Measurements from ENCODE around the gene BTBD8.

BTBD8 gene

DNA sequence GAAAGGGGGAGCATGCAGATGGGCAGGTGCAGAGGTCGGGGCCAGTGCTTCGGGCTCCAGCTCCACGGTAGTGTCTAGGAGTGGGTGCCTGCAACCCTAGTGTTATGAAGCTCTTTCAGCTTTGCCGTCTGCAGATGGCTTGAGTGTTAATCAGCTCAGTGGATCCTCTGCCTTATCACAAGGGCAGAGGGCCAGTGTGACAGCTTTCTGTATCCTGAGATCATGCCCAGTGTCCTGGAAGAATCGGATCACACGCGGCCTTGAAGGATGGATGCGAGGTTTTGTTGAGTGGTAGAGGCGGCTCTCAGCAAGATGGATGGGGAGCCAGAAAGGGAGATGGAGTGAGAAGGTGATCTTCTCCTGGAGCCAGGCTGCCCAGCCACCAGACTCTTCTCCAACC is 112.1 kb downstream of the BTBD8 start:
- no peak for DNase-seq (ENCODE audit: low spot score)

DNA sequence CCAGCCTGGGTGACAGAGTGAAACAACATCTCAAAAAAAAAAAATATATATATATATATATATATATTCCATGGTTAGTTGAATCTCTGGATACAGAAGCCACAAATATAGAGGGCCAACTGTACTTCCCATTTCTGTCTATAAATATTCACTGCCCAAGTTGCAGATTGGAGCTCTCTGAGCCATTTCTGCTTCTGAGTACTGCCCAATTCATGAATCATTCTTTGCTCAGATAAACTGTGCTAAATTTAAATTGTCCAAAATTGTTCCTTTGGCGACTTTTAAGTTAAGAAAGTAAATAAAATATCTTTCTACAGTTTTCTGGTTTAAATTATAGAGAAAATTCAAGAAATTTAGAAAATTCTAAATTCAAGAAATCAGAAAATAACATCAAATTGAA is 114.4 kb downstream of the BTBD8 start:
- DNase-seq (ENCODE audit: low spot score) = no peak

DNA sequence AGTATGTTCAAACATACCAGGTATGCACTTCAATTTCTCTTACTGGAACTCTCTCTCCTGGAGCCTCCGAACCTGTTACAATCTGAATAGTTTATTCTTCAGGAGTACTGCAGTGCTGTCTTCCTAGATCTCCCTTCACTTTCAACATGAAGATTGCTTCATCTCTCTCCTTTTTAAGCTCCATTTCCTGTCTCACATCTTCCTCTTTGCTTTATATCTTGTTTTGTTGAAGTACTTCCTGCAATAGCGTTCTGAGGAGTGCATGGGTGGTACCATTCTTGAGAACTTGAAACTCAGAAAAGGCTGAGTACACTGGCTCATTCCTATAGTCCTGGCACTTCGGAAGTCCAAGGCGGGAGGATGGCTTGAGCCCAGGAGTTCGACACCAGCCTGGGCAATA is 121.8 kb downstream of the BTBD8 start:
- DNase-seq (ENCODE audit: low spot score) = no peak

DNA sequence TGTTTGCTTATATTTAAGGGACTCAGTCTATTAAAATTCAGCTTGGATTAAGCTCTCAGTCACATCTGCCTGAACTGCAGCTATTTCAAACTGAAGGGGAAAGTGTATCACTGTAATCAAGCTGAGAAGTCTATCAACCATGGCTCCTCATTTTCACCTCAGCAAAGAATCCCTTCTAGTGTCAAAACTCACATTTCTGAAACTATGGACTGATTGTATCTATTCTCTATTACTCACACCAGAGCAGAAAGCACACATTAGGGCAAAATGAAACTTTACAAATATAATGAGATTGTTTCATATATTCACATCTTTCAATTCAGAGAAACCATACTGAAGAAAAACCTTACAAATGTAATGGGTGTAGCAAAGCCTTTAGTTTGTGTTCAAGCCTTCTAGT is 123.0 kb downstream of the BTBD8 start:
- DNase-seq (ENCODE audit: low spot score) = no peak

DNA sequence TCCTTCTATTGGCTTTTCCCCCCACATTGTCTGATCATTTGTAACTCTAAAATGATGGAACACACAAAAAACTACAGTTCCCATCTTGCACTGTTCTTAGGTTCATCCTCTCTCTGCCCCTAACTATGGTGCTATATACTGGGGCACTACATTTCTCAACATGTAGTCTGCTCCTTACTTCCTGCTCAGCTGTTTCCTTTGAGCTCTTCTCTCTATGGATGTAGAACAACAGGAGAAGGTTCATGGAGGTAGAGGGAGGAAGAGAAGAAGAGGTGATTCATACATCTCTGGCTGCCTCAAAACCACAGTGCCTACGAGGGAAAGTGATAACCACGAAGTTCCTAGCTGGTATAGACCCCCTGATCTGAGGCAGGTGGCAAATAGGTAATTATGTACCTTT is 130.6 kb downstream of the BTBD8 start:
- no peak for DNase-seq (ENCODE audit: low spot score)

DNA sequence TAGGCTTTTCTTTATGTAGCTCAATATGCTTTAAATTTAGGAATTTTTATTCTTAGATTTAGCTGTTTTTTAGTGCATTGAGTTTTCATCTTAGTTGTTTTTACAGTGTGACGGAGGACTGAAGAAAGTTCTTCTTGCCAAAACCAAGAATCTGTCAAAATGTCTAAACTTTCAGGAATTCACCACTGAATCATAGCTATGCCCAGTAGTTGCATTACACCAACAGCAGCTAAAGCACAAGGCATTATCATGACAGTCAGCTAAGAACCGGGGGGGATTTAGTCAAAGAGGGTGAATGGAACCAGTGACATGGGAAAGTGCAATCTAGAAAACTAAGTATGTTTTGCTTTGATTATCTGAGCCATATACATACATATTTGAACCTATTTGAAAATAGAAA is 131.0 kb downstream of the BTBD8 start:
- DNase-seq (ENCODE audit: low spot score) = peak; percentile 52

DNA sequence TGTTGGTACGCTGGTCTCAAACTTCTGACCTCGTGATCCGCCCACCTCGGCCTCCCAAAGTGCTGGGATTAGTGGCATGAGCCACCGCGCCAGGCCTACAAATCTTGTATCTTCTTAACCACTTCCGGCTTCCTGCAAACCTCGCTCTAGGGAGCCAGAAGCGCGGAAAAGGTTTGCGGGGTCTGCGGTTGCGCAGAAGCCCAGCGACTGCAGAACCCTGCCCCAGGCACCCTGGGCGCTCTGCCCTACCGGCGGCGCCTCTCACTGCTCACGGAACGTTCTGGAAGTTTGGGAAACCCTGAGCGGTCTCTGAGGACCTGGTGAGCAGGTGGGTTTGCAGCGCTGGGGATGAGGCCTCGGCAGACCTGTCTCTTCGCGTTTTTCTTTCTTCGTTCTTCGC is 137.6 kb downstream of the BTBD8 start, which contains the start of gene C1orf146:
C1orf146 (plus strand) TSS at position 195 of the 400 bp plus-strand sequence. CDS start 13,506 bp downstream, outside the sequence.
- DNase-seq (ENCODE audit: low spot score) = no peak

DNA sequence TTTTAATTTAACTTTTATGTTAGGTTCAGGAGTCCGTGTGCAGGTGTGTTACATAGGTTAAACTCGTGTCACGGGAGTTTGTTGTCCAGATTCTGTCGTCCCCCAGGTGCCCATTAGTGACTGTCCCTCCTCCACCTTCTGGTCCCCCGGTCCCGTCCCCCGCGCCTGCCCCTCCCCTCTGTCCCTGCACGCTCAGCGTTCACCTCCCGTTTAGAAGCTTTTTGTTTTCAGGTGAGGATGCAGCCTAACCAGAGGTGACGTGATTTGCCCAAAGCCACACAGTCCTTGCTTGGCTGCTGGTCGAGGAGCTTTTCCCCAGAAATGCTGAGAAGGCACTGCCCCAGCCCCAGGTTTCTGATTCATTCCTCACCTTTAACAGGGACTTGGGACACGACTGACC is 138.4 kb downstream of the BTBD8 start:
- no peak for DNase-seq (ENCODE audit: low spot score)

DNA sequence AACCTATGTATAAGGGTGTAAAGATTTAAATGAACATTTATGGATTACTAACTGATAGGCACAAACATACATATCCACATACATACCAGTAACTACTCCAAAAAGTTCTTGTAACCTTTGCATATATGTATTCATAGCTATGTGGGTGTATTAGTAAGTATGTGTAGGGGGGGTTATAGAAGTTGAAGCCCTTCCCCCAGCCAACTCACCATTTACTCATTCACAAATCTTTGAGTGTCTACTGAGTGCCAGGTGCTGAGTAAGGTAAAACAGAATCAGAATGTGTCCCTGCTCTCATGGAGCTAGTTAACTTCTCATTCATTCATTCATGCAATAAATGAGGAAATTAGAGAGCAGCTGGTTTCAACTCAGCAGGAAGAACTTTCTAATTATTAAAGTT is 138.9 kb downstream of the BTBD8 start:
- no peak for DNase-seq (ENCODE audit: low spot score)

DNA sequence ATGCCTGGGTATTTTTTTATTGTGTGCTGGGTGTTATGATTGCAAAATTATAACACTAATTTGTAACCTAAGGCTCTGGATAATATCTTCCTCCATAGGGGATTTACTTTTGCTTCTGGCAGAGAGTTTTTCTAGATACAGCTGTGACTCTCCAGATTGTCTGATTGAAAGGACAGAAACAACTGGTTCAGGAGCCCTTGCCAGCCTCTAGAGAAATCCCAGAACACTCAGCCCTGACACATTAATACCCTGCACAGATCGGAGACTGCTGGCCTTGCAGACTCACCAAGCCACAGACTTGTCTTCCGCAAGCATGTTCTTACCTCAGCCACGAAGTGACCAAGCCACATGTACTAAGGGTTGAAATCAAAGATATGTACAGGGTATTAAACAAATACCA is 148.3 kb downstream of the BTBD8 start:
- no peak for DNase-seq (ENCODE audit: low spot score)

DNA sequence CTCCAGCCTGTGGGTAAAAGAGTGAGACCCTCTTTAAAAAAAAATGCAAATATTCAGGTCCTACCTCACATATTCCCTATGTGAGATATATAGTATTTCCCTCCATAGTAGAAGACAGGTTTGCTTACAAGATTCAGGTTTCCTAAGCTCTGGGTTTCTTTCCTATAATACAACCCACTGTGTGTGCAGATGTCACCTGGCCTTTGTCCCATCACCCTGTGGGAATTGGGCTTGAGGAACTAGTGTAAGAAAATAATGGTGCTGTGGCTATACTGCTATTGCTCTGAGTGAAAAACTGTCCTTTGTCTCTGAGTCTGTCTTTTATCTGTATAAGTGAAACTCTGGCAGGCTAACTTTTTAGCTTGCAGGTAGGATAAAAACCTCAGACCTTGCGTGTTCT is 150.6 kb downstream of the BTBD8 start:
- no peak for DNase-seq (ENCODE audit: low spot score)

Measured in GM03348 (cell line).